Activated naive CD8-positive, alpha-beta T cell treated with anti-CD3 and anti-CD28 coated beads for 36 hours (primary cell): ENCODE measurements around the gene MAD1L1. TPM values are rescaled to one million over a fixed set of nuclear protein-coding genes. Genes with fewer than 3 reads are reported as not detected.

ENCODE experiments used
- DNase-seq: peaks from one replicate; pipeline ENCODE4 v3.0.0; 2021
- H3K27ac Mint-ChIP-seq: one replicate; pipeline ENCODE4 v1.8.0; 2022; ENCODE audit warnings: mild to moderate bottlenecking, moderate library complexity, mixed read lengths
- H3K27me3 Mint-ChIP-seq: one replicate; pipeline ENCODE4 v1.8.0; 2022; ENCODE audit warnings: mild to moderate bottlenecking, mixed read lengths
- H3K36me3 Mint-ChIP-seq: one replicate; pipeline ENCODE4 v1.8.0; 2021; ENCODE audit warnings: mild to moderate bottlenecking, mixed read lengths
- H3K4me1 Mint-ChIP-seq: one replicate; pipeline ENCODE4 v1.8.0; 2021; ENCODE audit warnings: mixed read lengths
- H3K4me3 Mint-ChIP-seq: one replicate; pipeline ENCODE4 v1.8.0; 2022; ENCODE audit warnings: mild to moderate bottlenecking, moderate library complexity, mixed read lengths
- H3K9me3 Mint-ChIP-seq: one replicate; pipeline ENCODE4 v1.8.0; 2022; ENCODE audit warnings: mixed read lengths
- total RNA-seq, 2 experiments: library from RNA; stranded (reverse); gene quantifications; one replicate each; pipeline ENCODE4 v1.2.3, GENCODE V29; 2021

MAD1L1 gene
- total RNA-seq, 2 experiments from 2014 or later = 36.5 to 37.8 TPM

- no peaks in the 10 kb centered on the region for H3K27me3 Mint-ChIP-seq
- no peak for DNase-seq
- H3K27ac Mint-ChIP-seq = no peak overlapping the region
- H3K4me3 Mint-ChIP-seq = no peak overlapping the region
- H3K4me1 Mint-ChIP-seq = peaks cover 20% of the 10 kb centered on the region
- no peaks in the 10 kb centered on the region for H3K36me3 Mint-ChIP-seq
- H3K9me3 Mint-ChIP-seq = no peaks in the 10 kb centered on the region
Observed at GRCh38 chr7:1915326-1915725, 317.4 kb downstream of the MAD1L1 start.

- no peaks in the 10 kb centered on the region for H3K36me3 Mint-ChIP-seq
- no peaks in the 10 kb centered on the region for H3K9me3 Mint-ChIP-seq
- H3K4me3 Mint-ChIP-seq = no peak overlapping the region
- H3K27ac Mint-ChIP-seq = no peak overlapping the region
- no peaks in the 10 kb centered on the region for H3K27me3 Mint-ChIP-seq
- no peak for DNase-seq
- peaks cover 14% of the 10 kb centered on the region for H3K4me1 Mint-ChIP-seq
Observed at GRCh38 chr7:1914743-1915142, 318.0 kb downstream of the MAD1L1 start.

- no peak overlapping the region for H3K4me3 Mint-ChIP-seq
Observed at GRCh38 chr7:1914321-1914720, 318.4 kb downstream of the MAD1L1 start.

GRCh38 chr7:1913466-1914282 is 319.1 kb downstream of the MAD1L1 start:
- Mint-ChIP-seq H3K36me3 (no peaks in the 10 kb centered on the region), H3K27ac (no peak overlapping the region), H3K27me3 (no peaks in the 10 kb centered on the region), H3K4me3 (no peak overlapping the region), H3K9me3 (no peaks in the 10 kb centered on the region), H3K4me1 (peaks cover 4% of the 10 kb centered on the region)
- no peak for DNase-seq

More at GRCh38 chr7:1914321-1914720, 318.4 kb downstream of the MAD1L1 start:
- Mint-ChIP-seq H3K4me1 (peaks cover 10% of the 10 kb centered on the region), H3K9me3 (no peaks in the 10 kb centered on the region), H3K36me3 (no peaks in the 10 kb centered on the region), H3K27me3 (no peaks in the 10 kb centered on the region), H3K27ac (no peak overlapping the region)
- no peak for DNase-seq

GRCh38 chr7:1912593-1913465 is 319.9 kb downstream of the MAD1L1 start:
- H3K36me3 Mint-ChIP-seq = no peaks in the 10 kb centered on the region
- no peaks in the 10 kb centered on the region for H3K9me3 Mint-ChIP-seq
- no peak for DNase-seq
- H3K27me3 Mint-ChIP-seq = no peaks in the 10 kb centered on the region
- H3K27ac Mint-ChIP-seq = no peak overlapping the region
- no peak overlapping the region for H3K4me3 Mint-ChIP-seq
- H3K4me1 Mint-ChIP-seq = peaks cover 4% of the 10 kb centered on the region

GRCh38 chr7:1911571-1911970 is 321.2 kb downstream of the MAD1L1 start:
- H3K27ac Mint-ChIP-seq = no peak overlapping the region
- H3K4me3 Mint-ChIP-seq = no peak overlapping the region
- no peak for DNase-seq
- H3K27me3 Mint-ChIP-seq = no peaks in the 10 kb centered on the region
- no peaks in the 10 kb centered on the region for H3K36me3 Mint-ChIP-seq
- no peaks in the 10 kb centered on the region for H3K9me3 Mint-ChIP-seq
- peaks cover 2% of the 10 kb centered on the region for H3K4me1 Mint-ChIP-seq

- no peak overlapping the region for H3K27ac Mint-ChIP-seq
- DNase-seq = no peak
- H3K4me1 Mint-ChIP-seq = peaks cover 2% of the 10 kb centered on the region
- no peak overlapping the region for H3K4me3 Mint-ChIP-seq
- H3K9me3 Mint-ChIP-seq = no peaks in the 10 kb centered on the region
- H3K36me3 Mint-ChIP-seq = no peaks in the 10 kb centered on the region
- H3K27me3 Mint-ChIP-seq = no peaks in the 10 kb centered on the region
Observed at GRCh38 chr7:1910827-1911226, 321.9 kb downstream of the MAD1L1 start.

GRCh38 chr7:1910081-1910685 is 322.6 kb downstream of the MAD1L1 start:
- Mint-ChIP-seq H3K36me3 (no peaks in the 10 kb centered on the region), H3K27ac (no peak overlapping the region), H3K9me3 (no peaks in the 10 kb centered on the region), H3K27me3 (no peaks in the 10 kb centered on the region), H3K4me3 (no peak overlapping the region), H3K4me1 (peaks cover 2% of the 10 kb centered on the region)
- no peak for DNase-seq

GRCh38 chr7:1909476-1909875 is 323.3 kb downstream of the MAD1L1 start:
- H3K36me3 Mint-ChIP-seq = no peaks in the 10 kb centered on the region
- H3K9me3 Mint-ChIP-seq = no peaks in the 10 kb centered on the region
- no peak for DNase-seq
- no peak overlapping the region for H3K27ac Mint-ChIP-seq
- no peak overlapping the region for H3K4me3 Mint-ChIP-seq
- no peaks in the 10 kb centered on the region for H3K27me3 Mint-ChIP-seq
- peaks cover 2% of the 10 kb centered on the region for H3K4me1 Mint-ChIP-seq

- Mint-ChIP-seq H3K9me3 (no peaks in the 10 kb centered on the region), H3K27me3 (no peaks in the 10 kb centered on the region), H3K36me3 (no peaks in the 10 kb centered on the region), H3K4me3 (no peak overlapping the region), H3K27ac (no peak overlapping the region), H3K4me1 (peaks cover 2% of the 10 kb centered on the region)
- no peak for DNase-seq
Observed at GRCh38 chr7:1908823-1909420, 323.8 kb downstream of the MAD1L1 start.

GRCh38 chr7:1907751-1908365 is 324.9 kb downstream of the MAD1L1 start:
- H3K9me3 Mint-ChIP-seq = no peaks in the 10 kb centered on the region
- H3K36me3 Mint-ChIP-seq = no peaks in the 10 kb centered on the region
- no peak overlapping the region for H3K4me3 Mint-ChIP-seq
- H3K27ac Mint-ChIP-seq = no peak overlapping the region
- no peaks in the 10 kb centered on the region for H3K4me1 Mint-ChIP-seq
- H3K27me3 Mint-ChIP-seq = no peaks in the 10 kb centered on the region
- DNase-seq = no peak

GRCh38 chr7:1906988-1907745 is 325.6 kb downstream of the MAD1L1 start:
- Mint-ChIP-seq H3K9me3 (no peaks in the 10 kb centered on the region), H3K4me1 (no peaks in the 10 kb centered on the region), H3K27me3 (no peaks in the 10 kb centered on the region), H3K4me3 (no peak overlapping the region), H3K36me3 (no peaks in the 10 kb centered on the region), H3K27ac (no peak overlapping the region)
- DNase-seq = no peak

- Mint-ChIP-seq H3K9me3 (no peaks in the 10 kb centered on the region), H3K27me3 (no peaks in the 10 kb centered on the region), H3K36me3 (no peaks in the 10 kb centered on the region), H3K27ac (no peak overlapping the region), H3K4me1 (no peaks in the 10 kb centered on the region), H3K4me3 (no peak overlapping the region)
- no peak for DNase-seq
Observed at GRCh38 chr7:1906087-1906830, 326.5 kb downstream of the MAD1L1 start.
